NOMO-1 treated with DMSO at 0.1 percent for 48 hours (cell line): Measurements from ENCODE around the gene GMDS.

Experiments used
- DNase-seq: peaks from one replicate; lab custom pipeline; 2025; ENCODE audit not compliant: unreplicated experiment; lab: John Stamatoyannopoulos, UW

The GMDS gene

GRCh38 chr6:2004888-2005287 is 240.5 kb downstream of the GMDS start:
- no peak for DNase-seq

GRCh38 chr6:2000962-2001361 is 244.4 kb downstream of the GMDS start:
- no peak for DNase-seq

- no peak for DNase-seq
Observed at GRCh38 chr6:1997702-1998101, 247.7 kb downstream of the GMDS start.

GRCh38 chr6:1995636-1996035 is 249.8 kb downstream of the GMDS start:
- DNase-seq: no peak

- DNase-seq: no peak
Observed at GRCh38 chr6:1993042-1993441, 252.4 kb downstream of the GMDS start.

GRCh38 chr6:1991332-1991878 is 254.0 kb downstream of the GMDS start:
- no peak for DNase-seq

- DNase-seq: no peak
Observed at GRCh38 chr6:1988843-1989242, 256.6 kb downstream of the GMDS start.

GRCh38 chr6:1987640-1988039 is 257.8 kb downstream of the GMDS start:
- DNase-seq: no peak

GRCh38 chr6:1986454-1987243 is 258.8 kb downstream of the GMDS start:
- DNase-seq: no peak

GRCh38 chr6:1984346-1984994 is 260.9 kb downstream of the GMDS start:
- no peak for DNase-seq

- no peak for DNase-seq
Observed at GRCh38 chr6:1983850-1984249, 261.6 kb downstream of the GMDS start.

GRCh38 chr6:1972962-1973361 is 272.4 kb downstream of the GMDS start:
- DNase-seq: peak; percentile 46

- no peak for DNase-seq
Observed at GRCh38 chr6:1971612-1972011, 273.8 kb downstream of the GMDS start.

GRCh38 chr6:1970151-1970561 is 275.2 kb downstream of the GMDS start:
- no peak for DNase-seq

- DNase-seq: no peak
Observed at GRCh38 chr6:1966713-1967112, 278.7 kb downstream of the GMDS start.

- no peak for DNase-seq
Observed at GRCh38 chr6:1965596-1966224, 279.7 kb downstream of the GMDS start.

GRCh38 chr6:1963596-1963995 is 281.8 kb downstream of the GMDS start:
- DNase-seq: peak; percentile 9

- no peak for DNase-seq
Observed at GRCh38 chr6:1962201-1962600, 283.2 kb downstream of the GMDS start.

GRCh38 chr6:1960486-1961142 is 284.8 kb downstream of the GMDS start:
- DNase-seq: no peak

- no peak for DNase-seq
Observed at GRCh38 chr6:1958257-1958656, 287.1 kb downstream of the GMDS start.

- no peak for DNase-seq
Observed at GRCh38 chr6:1957746-1958145, 287.7 kb downstream of the GMDS start.
